ENCODE results near the gene FA2H. TPM values are rescaled to one million over a fixed set of nuclear protein-coding genes. Genes with fewer than 3 reads are reported as not detected.

Gene FA2H
- polyA plus RNA-seq, 2 of the 4 experiments (the other 2 are of a cell fraction): 5.6 to 7.1 TPM

DNA sequence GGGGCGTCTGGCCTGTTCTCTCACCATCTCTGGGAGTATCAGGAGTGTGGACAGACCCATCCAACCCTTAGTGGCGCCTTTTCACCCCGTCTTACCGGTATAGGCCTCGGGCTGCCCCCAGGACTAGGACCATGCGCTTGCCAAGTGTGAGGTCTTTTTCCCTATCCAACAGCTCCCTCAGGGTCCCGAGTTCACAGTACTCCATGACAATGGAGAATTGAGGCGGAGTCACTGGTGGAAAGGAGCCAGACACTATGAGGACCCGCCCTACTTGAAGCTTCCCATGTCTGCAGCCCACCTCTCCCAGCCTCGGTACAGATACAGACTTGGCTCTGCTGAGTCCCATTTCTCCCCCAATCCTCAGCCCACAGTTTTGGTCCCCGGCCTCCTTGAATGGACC lies 92.1 kb downstream of the FA2H start:
- no peak overlapping the region for H3K4me2 ChIP-seq
- no peak for DNase-seq (ENCODE audit: low read depth in 1 of 2, low spot score in 1 of 2)
- H3K9me3 ChIP-seq: no peaks in the 10 kb centered on the region
- CTCF ChIA-PET: interaction anchor here (1.1 to 2.2 kb wide), 3 partner anchors 9 to 180 kb away, joined by 3 to 9 read pairs (median 5); no protein-coding TSS in a partner anchor
- no peak overlapping the region for H3K4me3 ChIP-seq
- no peak for FAIRE-seq
- no peak overlapping the region for H3K27ac ChIP-seq
- 91% methylated on average over 11 of the region's 11 CpGs for WGBS (ENCODE audit: missing lambda C conversion rate)
- H3K4me1 ChIP-seq: no peaks in the 10 kb centered on the region
- POLR2A ChIA-PET: no interaction called here
- no peak for ATAC-seq
- TF ChIP-seq, protein P1, sequence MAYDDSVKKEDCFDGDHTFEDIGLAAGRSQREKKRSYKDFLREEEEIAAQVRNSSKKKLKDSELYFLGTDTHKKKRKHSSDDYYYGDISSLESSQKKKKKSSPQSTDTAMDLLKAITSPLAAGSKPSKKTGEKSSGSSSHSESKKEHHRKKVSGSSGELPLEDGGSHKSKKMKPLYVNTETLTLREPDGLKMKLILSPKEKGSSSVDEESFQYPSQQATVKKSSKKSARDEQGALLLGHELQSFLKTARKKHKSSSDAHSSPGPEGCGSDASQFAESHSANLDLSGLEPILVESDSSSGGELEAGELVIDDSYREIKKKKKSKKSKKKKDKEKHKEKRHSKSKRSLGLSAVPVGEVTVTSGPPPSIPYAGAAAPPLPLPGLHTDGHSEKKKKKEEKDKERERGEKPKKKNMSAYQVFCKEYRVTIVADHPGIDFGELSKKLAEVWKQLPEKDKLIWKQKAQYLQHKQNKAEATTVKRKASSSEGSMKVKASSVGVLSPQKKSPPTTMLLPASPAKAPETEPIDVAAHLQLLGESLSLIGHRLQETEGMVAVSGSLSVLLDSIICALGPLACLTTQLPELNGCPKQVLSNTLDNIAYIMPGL (CRISPR knock-in tag; IDR thresholded peaks at IDR 0.05; ENCODE audit: borderline replicate concordance): no peak
- no peak for TF ChIP-seq HOXA7 (CRISPR knock-in tag; IDR thresholded peaks at IDR 0.05)
- TF ChIP-seq POLR2AphosphoS2 (conservative IDR thresholded peaks at IDR 0.05; ENCODE audit: low read length): no peak
- TF ChIP-seq KDM5A (IDR thresholded peaks at IDR 0.05): no peak
- no peak for TF ChIP-seq HOXB13 (CRISPR knock-in tag; IDR thresholded peaks at IDR 0.05; ENCODE audit: low read depth)
- TF ChIP-seq, protein P2, sequence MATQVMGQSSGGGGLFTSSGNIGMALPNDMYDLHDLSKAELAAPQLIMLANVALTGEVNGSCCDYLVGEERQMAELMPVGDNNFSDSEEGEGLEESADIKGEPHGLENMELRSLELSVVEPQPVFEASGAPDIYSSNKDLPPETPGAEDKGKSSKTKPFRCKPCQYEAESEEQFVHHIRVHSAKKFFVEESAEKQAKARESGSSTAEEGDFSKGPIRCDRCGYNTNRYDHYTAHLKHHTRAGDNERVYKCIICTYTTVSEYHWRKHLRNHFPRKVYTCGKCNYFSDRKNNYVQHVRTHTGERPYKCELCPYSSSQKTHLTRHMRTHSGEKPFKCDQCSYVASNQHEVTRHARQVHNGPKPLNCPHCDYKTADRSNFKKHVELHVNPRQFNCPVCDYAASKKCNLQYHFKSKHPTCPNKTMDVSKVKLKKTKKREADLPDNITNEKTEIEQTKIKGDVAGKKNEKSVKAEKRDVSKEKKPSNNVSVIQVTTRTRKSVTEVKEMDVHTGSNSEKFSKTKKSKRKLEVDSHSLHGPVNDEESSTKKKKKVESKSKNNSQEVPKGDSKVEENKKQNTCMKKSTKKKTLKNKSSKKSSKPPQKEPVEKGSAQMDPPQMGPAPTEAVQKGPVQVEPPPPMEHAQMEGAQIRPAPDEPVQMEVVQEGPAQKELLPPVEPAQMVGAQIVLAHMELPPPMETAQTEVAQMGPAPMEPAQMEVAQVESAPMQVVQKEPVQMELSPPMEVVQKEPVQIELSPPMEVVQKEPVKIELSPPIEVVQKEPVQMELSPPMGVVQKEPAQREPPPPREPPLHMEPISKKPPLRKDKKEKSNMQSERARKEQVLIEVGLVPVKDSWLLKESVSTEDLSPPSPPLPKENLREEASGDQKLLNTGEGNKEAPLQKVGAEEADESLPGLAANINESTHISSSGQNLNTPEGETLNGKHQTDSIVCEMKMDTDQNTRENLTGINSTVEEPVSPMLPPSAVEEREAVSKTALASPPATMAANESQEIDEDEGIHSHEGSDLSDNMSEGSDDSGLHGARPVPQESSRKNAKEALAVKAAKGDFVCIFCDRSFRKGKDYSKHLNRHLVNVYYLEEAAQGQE (IDR thresholded peaks at IDR 0.05): no peak
- TF ChIP-seq EHMT2 (IDR thresholded peaks at IDR 0.05; ENCODE audit: low read depth): no peak
- TF ChIP-seq CBX2 (IDR thresholded peaks at IDR 0.05; ENCODE audit: borderline replicate concordance, low read depth): no peak
- TF ChIP-seq HOXB5 (CRISPR knock-in tag; IDR thresholded peaks at IDR 0.05): no peak
- TF ChIP-seq JUNB (IDR thresholded peaks at IDR 0.05): no peak
- TF ChIP-seq NFE2L2 (conservative IDR thresholded peaks at IDR 0.05; ENCODE audit: low read length): no peak
- no peak for TF ChIP-seq ESRRA (IDR thresholded peaks at IDR 0.05; ENCODE audit: borderline replicate concordance, low read length)
- TF ChIP-seq FOSB (CRISPR knock-in tag; IDR thresholded peaks at IDR 0.05): no peak
- no peak for TF ChIP-seq ZNF302 (CRISPR knock-in tag; IDR thresholded peaks at IDR 0.05)
- TF ChIP-seq, protein P3, sequence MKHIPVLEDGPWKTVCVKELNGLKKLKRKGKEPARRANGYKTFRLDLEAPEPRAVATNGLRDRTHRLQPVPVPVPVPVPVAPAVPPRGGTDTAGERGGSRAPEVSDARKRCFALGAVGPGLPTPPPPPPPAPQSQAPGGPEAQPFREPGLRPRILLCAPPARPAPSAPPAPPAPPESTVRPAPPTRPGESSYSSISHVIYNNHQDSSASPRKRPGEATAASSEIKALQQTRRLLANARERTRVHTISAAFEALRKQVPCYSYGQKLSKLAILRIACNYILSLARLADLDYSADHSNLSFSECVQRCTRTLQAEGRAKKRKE (CRISPR knock-in tag; IDR thresholded peaks at IDR 0.05; ENCODE audit: low read depth): no peak

DNA sequence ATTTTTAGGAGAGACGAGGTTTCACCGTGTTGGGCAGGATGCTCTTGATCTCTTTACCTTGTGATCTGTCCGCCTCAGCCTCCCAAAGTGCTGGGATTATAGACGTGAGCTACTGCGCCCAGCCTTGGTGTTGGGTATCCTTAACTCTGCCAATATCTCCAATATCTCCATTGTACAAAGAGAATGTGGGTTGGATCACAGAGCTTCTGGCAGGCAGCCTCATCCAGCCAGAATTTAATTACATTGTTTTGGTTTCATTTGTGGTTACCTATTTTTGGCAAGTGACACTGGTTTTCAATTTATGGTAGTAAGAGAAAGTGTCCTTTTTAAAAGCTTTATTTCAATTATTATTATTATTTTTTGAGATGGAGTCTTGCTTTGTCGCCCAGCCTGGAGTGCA lies 93.9 kb downstream of the FA2H start:
- ChIA-PET CTCF (interaction anchor here (0.9 to 2.5 kb wide), 4 partner anchors 9 to 182 kb away, joined by 3 to 13 read pairs (median 4); no protein-coding TSS in a partner anchor), POLR2A (no interaction called here)
- no peak overlapping the region for H3K4me3 ChIP-seq
- no peak overlapping the region for H3K4me2 ChIP-seq
- 93% methylated on average over 6 of the region's 6 CpGs for WGBS (ENCODE audit: missing lambda C conversion rate)
- TF ChIP-seq HOXB13 (CRISPR knock-in tag; IDR thresholded peaks at IDR 0.05; ENCODE audit: low read depth) (no peak), EHMT2 (IDR thresholded peaks at IDR 0.05; ENCODE audit: low read depth) (no peak), ESRRA (IDR thresholded peaks at IDR 0.05; ENCODE audit: borderline replicate concordance, low read length) (no peak), NFE2L2 (conservative IDR thresholded peaks at IDR 0.05; ENCODE audit: low read length) (no peak), EHF (CRISPR knock-in tag; IDR thresholded peaks at IDR 0.05) (no peak), HOXB5 (CRISPR knock-in tag; IDR thresholded peaks at IDR 0.05) (no peak), RNF2 (IDR thresholded peaks at IDR 0.05; ENCODE audit: borderline replicate concordance, low read depth) (no peak), PHF8 (IDR thresholded peaks at IDR 0.05; ENCODE audit: borderline replicate concordance, low read depth) (no peak)
- TF ChIP-seq, protein P2 (IDR thresholded peaks at IDR 0.05): no peak
- TF ChIP-seq, protein P4, sequence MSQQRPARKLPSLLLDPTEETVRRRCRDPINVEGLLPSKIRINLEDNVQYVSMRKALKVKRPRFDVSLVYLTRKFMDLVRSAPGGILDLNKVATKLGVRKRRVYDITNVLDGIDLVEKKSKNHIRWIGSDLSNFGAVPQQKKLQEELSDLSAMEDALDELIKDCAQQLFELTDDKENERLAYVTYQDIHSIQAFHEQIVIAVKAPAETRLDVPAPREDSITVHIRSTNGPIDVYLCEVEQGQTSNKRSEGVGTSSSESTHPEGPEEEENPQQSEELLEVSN (IDR thresholded peaks at IDR 0.05; ENCODE audit: borderline replicate concordance, low read depth): no peak
- H3K4me1 ChIP-seq: no peaks in the 10 kb centered on the region
- FAIRE-seq (no peak), ATAC-seq (no peak), DNase-seq (ENCODE audit: low read depth in 1 of 2, low spot score in 1 of 2) (no peak)
- no peaks in the 10 kb centered on the region for H3K9me3 ChIP-seq
- no peak overlapping the region for H3K27ac ChIP-seq
